Measurements from ENCODE around the gene CNOT4.
"Not testable (repeated sequence)": the region's sequence is repeated elsewhere in the genome, so short reads cannot be mapped to it uniquely, and the experiment has no call there.

Gene CNOT4

DNA sequence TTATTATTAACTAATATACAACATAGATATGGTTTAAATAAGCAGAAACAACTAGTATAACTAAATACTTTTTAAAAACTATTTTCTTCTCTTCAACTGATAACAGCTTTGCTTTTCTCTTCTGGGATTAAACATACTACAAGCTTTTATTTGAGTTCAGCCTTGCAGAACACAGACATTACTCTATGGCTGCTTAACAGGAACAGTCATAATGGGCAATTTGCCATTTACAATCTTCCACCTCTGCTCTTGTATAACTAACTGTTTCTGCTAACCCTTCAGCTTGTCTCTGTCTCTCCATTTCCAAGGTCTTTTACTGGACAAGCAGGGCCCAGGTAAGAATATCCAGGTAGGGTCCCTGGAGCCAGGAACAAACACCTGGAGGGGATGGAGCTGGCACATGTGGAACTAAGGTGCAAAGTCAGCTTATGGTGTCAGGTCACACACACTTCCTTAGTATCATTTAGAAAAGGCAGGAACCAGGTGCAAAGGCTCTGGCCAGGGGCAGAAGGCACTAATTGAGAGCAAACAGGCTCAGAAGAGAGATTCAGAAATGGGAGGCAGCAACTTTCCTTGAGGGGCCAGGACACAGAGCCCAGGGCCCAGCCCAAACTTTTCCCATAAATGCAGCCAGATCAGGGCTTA lies 183.1 kb downstream of the CNOT4 start:
- TF ChIP-seq, protein P1, sequence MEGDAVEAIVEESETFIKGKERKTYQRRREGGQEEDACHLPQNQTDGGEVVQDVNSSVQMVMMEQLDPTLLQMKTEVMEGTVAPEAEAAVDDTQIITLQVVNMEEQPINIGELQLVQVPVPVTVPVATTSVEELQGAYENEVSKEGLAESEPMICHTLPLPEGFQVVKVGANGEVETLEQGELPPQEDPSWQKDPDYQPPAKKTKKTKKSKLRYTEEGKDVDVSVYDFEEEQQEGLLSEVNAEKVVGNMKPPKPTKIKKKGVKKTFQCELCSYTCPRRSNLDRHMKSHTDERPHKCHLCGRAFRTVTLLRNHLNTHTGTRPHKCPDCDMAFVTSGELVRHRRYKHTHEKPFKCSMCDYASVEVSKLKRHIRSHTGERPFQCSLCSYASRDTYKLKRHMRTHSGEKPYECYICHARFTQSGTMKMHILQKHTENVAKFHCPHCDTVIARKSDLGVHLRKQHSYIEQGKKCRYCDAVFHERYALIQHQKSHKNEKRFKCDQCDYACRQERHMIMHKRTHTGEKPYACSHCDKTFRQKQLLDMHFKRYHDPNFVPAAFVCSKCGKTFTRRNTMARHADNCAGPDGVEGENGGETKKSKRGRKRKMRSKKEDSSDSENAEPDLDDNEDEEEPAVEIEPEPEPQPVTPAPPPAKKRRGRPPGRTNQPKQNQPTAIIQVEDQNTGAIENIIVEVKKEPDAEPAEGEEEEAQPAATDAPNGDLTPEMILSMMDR (IDR thresholded peaks at IDR 0.05; ENCODE audit: low read depth, low read length, missing control alignments), result no peak
- H3K4me3 ChIP-seq (replicated peaks; ENCODE audit: low read depth, low read length), result no peak overlapping the region
- DNase-seq (ENCODE audit: extremely low read depth, low read depth), result no peak

DNA sequence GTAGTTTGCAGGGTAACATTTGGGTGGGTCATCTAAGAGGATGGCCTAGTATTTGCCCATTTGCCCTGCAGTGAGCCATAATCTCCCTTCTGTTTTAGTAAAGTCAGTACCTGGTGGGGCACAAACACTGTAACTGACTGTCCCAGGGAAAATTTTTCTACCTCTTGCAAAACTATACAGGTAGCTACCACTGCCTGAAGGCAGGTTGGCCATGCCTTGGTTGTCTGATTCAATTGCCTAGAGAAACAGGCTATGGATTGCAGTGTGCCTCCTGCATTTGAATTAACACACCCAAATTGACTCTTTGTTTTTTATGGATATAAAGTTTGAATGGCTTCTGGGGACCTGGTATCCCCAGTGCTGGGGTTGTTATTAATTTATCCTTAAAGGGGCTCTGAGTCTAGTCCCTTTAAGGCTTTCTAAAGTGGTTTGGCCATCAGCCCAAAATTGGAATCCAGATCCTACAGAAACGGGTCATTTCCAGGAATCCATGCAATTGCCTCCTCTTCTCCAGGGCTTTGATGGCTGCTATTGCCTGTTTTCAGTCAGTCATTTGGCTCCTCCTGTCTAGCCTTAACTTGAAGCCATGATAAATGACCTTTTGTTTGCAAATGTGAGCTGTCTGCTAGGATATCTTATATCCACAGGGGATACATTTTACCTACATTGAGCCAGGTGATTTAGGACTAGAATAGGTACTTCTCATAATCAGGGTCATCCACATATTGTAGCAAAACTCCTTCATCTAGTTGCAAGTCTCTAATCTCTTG lies 187.1 kb downstream of the CNOT4 start:
- no peak overlapping the region for H3K4me3 ChIP-seq (replicated peaks; ENCODE audit: low read depth, low read length)
- DNase-seq (ENCODE audit: extremely low read depth, low read depth), result no peak
- TF ChIP-seq, protein P1 (IDR thresholded peaks at IDR 0.05; ENCODE audit: low read depth, low read length, missing control alignments), result no peak

DNA sequence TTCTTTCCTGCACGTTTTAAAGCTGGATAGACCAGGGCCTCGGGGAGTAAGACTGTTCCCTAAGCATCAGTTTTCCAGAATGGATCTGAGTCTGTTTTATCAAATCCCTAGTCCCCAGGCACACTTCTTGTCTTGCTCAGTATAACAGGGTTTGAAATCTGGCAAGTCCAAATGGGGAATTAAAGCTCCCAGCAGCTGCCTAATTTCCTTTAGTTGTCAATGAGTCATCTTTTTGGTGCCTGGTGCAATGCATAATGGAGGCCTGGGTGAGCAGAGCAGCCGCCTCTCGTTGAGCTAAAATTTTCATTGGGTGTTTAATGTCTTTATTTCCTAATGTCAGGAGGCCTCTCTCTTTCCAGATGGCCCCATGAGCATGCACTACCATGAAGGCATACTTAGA lies 188.3 kb downstream of the CNOT4 start:
- TF ChIP-seq, protein P1 (IDR thresholded peaks at IDR 0.05; ENCODE audit: low read depth, low read length, missing control alignments), result no peak
- H3K4me3 ChIP-seq (replicated peaks; ENCODE audit: low read depth, low read length), result no peak overlapping the region
- no peak for DNase-seq (ENCODE audit: extremely low read depth, low read depth)

DNA sequence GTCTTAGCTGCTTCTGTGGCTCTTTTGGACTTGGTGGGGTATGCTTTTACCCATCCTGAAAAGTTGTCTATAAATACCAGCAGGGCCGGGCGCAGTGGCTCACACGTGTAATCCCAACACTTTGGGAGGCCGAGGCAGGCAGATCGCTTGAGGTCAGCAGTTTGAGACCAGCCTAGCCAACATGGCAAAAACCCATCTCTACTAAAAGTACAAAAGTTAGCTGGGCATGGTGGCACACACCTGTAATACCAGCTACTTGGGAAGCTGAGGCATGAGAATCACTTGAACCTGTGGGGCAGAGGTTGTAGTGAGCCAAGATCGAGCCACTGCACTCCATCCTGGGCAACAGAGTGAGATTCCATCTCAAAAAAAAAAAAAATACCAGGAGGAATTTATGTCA lies 188.9 kb downstream of the CNOT4 start:
- not testable (repeated sequence) for H3K4me3 ChIP-seq (replicated peaks; ENCODE audit: low read depth, low read length)

DNA sequence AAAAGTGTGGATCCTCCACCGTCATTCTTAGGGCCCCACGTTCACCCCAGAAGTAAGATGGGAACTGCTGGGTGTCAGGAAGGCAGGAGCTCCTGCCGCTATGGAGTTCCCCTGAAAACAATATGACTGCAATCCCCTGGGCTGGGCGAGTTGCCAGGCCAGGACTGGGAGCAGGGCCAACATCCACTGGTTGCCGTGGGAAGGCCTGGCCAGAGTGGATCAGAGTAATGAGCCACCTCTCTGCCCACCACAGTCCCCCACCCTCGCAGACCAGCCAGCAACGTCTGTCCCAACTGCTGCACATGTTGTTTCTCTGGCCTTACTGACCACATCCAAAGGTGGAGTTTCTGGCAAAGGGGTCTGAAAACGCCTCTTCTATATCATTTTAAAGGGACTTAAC lies 189.6 kb downstream of the CNOT4 start:
- no peak overlapping the region for H3K4me3 ChIP-seq (replicated peaks; ENCODE audit: low read depth, low read length)
- no peak for DNase-seq (ENCODE audit: extremely low read depth, low read depth)
- TF ChIP-seq, protein P1 (IDR thresholded peaks at IDR 0.05; ENCODE audit: low read depth, low read length, missing control alignments), result no peak

More for the DNA sequence above, 188.9 kb downstream of the CNOT4 start:
- not testable (repeated sequence) for DNase-seq (ENCODE audit: extremely low read depth, low read depth)

DNA sequence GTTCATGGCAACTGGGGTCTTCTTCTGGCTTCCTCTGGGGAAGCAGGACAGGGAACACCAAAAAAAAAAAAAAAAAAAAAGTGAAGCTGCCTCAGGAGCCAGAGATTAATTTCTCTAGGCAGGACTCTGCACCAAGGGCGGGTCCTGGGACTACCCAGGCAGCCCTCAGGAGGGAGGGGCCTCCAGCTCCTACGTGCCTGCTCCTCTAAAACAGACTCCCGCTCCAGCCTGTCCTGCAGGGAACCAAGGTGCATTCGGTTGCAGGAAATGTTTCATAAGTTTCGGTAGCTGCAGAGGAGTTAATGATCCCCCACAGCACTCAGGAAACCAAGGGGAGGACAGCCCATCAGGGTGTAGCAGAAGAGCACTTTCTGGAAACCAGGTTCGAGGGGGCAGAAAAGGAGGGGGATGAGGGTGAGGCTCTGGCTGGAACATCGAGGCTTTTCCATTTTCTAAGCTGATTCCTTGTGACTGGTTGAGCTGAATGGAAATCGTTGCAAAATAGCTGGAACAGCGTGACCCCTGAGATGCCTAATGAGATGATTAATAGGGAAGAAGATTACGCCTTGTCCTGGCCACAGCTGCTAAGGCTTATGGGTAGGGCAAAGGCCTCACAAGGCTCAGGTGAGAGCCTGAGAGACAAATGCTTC lies 192.1 kb downstream of the CNOT4 start:
- no peak overlapping the region for H3K4me3 ChIP-seq (replicated peaks; ENCODE audit: low read depth, low read length)

More for the DNA sequence above, 192.1 kb downstream of the CNOT4 start:
- DNase-seq (ENCODE audit: extremely low read depth, low read depth), result no peak
- TF ChIP-seq, protein P1 (IDR thresholded peaks at IDR 0.05; ENCODE audit: low read depth, low read length, missing control alignments), result no peak

Measured in HFF-Myc (cell line).